Large intestine (tissue), 12 donors: ENCODE results near the gene MGAT1. TPM values are rescaled to one million over a fixed set of nuclear protein-coding genes. Genes with fewer than 3 reads are reported as not detected.

Experiments
- DNase-seq, 2 donors: peaks; one replicate each; pipeline versions ENCODE4 v3.0.0 to v3.0.0-alpha.2; 2013
- H3K27ac ChIP-seq: one replicate; pipeline ENCODE4 v1.5.1; 2013; ENCODE audit warnings: low read length
- H3K27me3 ChIP-seq: 2 replicates; pipeline ENCODE4 v1.6.1; 2013; ENCODE audit warnings: low read length; ENCODE audit not compliant: control insufficient read depth, insufficient read depth
- H3K36me3 ChIP-seq: 2 replicates; pipeline ENCODE4 v1.6.1; 2013; ENCODE audit warnings: low read length; ENCODE audit not compliant: control insufficient read depth, insufficient read depth
- H3K4me1 ChIP-seq: one replicate; pipeline ENCODE4 v1.6.1; 2013; ENCODE audit warnings: low read length; ENCODE audit not compliant: control insufficient read depth, insufficient read depth
- H3K4me3 ChIP-seq: one replicate; pipeline ENCODE4 v1.5.1; 2013; ENCODE audit warnings: low read length
- H3K9me3 ChIP-seq: one replicate; pipeline ENCODE4 v1.6.1; 2013; ENCODE audit warnings: mild to moderate bottlenecking, low read depth, low read length, moderate library complexity; ENCODE audit not compliant: control insufficient read depth
- WGBS: methylation state at CpG from one replicate; pipeline ENCODE4 v1.1.5; 2013; ENCODE audit warnings: low lambda C conversion rate; ENCODE audit not compliant: insufficient coverage; 5-methylcytosine and 5-hydroxymethylcytosine counted together
- long read RNA-seq, 11 donors: transcript quantifications; one replicate each; lab custom pipeline, GENCODE V29; 2026
- polyA plus RNA-seq: library from polyadenylated mRNA; unstranded; fragments of 120-200 nt; gene quantifications from one replicate; pipeline ENCODE4 v1.2.1, GENCODE V29; 2013

Gene MGAT1
- 110 TPM for polyA plus RNA-seq
- long read RNA-seq, donor 1, transcript MGAT1-203 (3 exons, 3,077 nt) = minor isoform, 6 of 33 reads
- long read RNA-seq, donor 1, transcript MGAT1-201 (2 exons, 2,761 nt) = major isoform, 10 of 33 reads
- long read RNA-seq, donor 1, partial matches to known transcripts = 12 of 33 reads
- long read RNA-seq, donor 1, other reads (novel, unspliced or antisense) = 0 of 33 reads
- long read RNA-seq, donor 2, transcript MGAT1-201 (2 exons, 2,761 nt) = major isoform, 32 of 1,047 reads
- long read RNA-seq, donor 2, transcript MGAT1-203 (3 exons, 3,077 nt) = minor isoform, 8 of 1,047 reads
- long read RNA-seq, donor 2, partial matches to known transcripts = 695 of 1,047 reads
- long read RNA-seq, donor 2, other reads (novel, unspliced or antisense) = 303 of 1,047 reads
- long read RNA-seq, donor 3, transcript MGAT1-201 (2 exons, 2,761 nt) = major isoform, 31 of 78 reads
- long read RNA-seq, donor 3, transcript MGAT1-204 (2 exons, 1,919 nt) = minor isoform, 5 of 78 reads
- long read RNA-seq, donor 3, transcript MGAT1-203 (3 exons, 3,077 nt) = minor isoform, 6 of 78 reads
- long read RNA-seq, donor 3, partial matches to known transcripts = 32 of 78 reads
- long read RNA-seq, donor 3, other reads (novel, unspliced or antisense) = 0 of 78 reads
- long read RNA-seq, donor 4, partial matches to known transcripts = 0 of 3 reads
- long read RNA-seq, donor 4, other reads (novel, unspliced or antisense) = 0 of 3 reads
- long read RNA-seq, donor 5, transcript MGAT1-201 (2 exons, 2,761 nt) = major isoform, 18 of 29 reads
- long read RNA-seq, donor 5, partial matches to known transcripts = 0 of 29 reads
- long read RNA-seq, donor 5, other reads (novel, unspliced or antisense) = 0 of 29 reads
- long read RNA-seq, donor 6, transcript MGAT1-203 (3 exons, 3,077 nt) = minor isoform, 7 of 51 reads
- long read RNA-seq, donor 6, transcript MGAT1-201 (2 exons, 2,761 nt) = major isoform, 27 of 51 reads
- long read RNA-seq, donor 6, transcript MGAT1-204 (2 exons, 1,919 nt) = minor isoform, 5 of 51 reads
- long read RNA-seq, donor 6, partial matches to known transcripts = 10 of 51 reads
- long read RNA-seq, donor 6, other reads (novel, unspliced or antisense) = 0 of 51 reads
- long read RNA-seq, donor 7, transcript MGAT1-201 (2 exons, 2,761 nt) = major isoform, 6 of 11 reads
- long read RNA-seq, donor 7, partial matches to known transcripts = 0 of 11 reads
- long read RNA-seq, donor 7, other reads (novel, unspliced or antisense) = 0 of 11 reads
- long read RNA-seq, donor 8, transcript MGAT1-203 (3 exons, 3,077 nt) = minor isoform, 8 of 52 reads
- long read RNA-seq, donor 8, transcript MGAT1-201 (2 exons, 2,761 nt) = major isoform, 19 of 52 reads
- long read RNA-seq, donor 8, partial matches to known transcripts = 19 of 52 reads
- long read RNA-seq, donor 8, other reads (novel, unspliced or antisense) = 0 of 52 reads
- long read RNA-seq, donor 9, transcript MGAT1-203 (3 exons, 3,077 nt) = minor isoform, 9 of 45 reads
- long read RNA-seq, donor 9, transcript MGAT1-201 (2 exons, 2,761 nt) = major isoform, 15 of 45 reads
- long read RNA-seq, donor 9, partial matches to known transcripts = 17 of 45 reads
- long read RNA-seq, donor 9, other reads (novel, unspliced or antisense) = 0 of 45 reads
- long read RNA-seq, donor 10, transcript MGAT1-201 (2 exons, 2,761 nt) = major isoform, 26 of 67 reads
- long read RNA-seq, donor 10, partial matches to known transcripts = 26 of 67 reads
- long read RNA-seq, donor 10, other reads (novel, unspliced or antisense) = 5 of 67 reads
- long read RNA-seq, donor 11, transcript MGAT1-201 (2 exons, 2,761 nt) = major isoform, 20 of 42 reads
- long read RNA-seq, donor 11, partial matches to known transcripts = 14 of 42 reads
- long read RNA-seq, donor 11, other reads (novel, unspliced or antisense) = 0 of 42 reads

DNA sequence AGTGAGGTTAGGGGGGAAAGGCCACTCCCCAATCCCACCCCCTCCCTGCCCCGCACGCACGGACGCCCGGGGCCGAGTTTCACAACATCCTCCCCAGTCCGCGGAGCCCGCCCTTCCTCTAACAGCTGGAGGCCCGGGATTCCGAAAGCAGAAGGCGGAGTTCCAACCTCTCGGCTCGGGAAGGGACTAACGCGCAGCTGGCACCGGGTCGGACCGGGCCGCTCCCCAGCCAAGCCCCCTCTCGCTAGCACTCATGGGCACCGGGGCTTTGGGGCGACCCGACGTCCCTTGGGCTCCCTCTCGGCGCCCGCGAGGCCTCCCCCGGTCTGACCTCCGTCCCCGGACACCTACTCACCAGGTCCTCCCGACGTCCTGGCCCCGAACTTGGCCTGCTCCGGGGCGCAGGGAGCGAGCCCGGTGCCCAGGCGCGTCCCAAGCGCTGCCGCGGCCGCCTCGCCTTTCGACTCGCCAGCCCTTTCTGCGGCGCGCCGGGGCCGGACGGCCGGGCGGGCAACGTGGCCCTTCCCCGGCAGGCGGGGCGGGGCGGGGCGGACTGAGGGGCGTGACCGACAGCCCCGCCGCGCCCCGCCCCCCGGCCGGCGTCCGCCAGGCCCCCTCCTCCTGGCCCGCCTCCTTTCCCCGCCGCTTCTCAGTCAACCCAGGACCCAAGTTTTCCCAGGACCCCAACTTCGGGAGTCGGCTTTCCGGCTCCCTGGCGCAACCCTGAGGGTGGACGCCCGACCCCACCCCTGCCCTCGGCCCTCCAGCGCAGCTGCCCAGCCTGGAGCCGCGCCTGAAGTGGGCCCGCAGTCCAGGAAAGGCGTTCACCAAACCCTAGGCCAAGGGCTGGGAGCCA, at the start of gene MGAT1:
Gene MGAT1, minus strand, starts transcription at position 482 of the 856 bp plus-strand sequence. CDS start 9,835 bp downstream, outside the sequence.
- H3K27me3 ChIP-seq = no peaks in the 10 kb centered on the region
- peak; percentile 72 to 87 for DNase-seq
- no peaks in the 10 kb centered on the region for H3K9me3 ChIP-seq
- peaks cover 61% of the 10 kb centered on the region for H3K4me1 ChIP-seq
- H3K4me3 ChIP-seq = peak within 1 kb of the TSS; percentile 81
- peak within 1 kb of the TSS; percentile 91 for H3K27ac ChIP-seq
- WGBS = no CpG with 5 or more reads among the region's 87 CpGs
- H3K36me3 ChIP-seq = peaks cover 24% of the 10 kb centered on the region

GRCh38 chr5:180850434-180851078, 48.0 kb upstream of the MGAT1 start:
- no peak for DNase-seq
- no CpG with 5 or more reads among the region's 10 CpGs for WGBS

DNA sequence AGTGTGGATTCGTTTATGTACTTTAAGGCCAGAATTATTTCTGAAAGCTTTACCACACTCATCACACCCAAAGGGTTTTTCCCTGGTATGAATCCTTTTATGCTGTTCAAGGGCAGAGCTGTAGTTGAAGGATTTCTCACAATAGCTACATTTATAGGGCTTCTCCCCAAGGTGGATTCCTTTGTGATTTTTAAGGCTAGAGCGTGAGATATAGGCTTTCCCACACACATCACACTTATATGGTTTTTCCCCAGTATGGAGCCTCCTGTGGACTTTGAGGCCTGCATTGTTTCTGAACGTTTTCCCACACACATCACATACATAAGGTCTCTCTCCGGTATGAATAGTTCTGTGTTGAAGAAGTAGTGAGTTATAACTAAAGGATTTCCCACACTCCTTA, 47.2 kb upstream of the MGAT1 start:
- H3K36me3 ChIP-seq = peaks cover 51% of the 10 kb centered on the region
- no peaks in the 10 kb centered on the region for H3K4me1 ChIP-seq
- H3K27me3 ChIP-seq = no peaks in the 10 kb centered on the region
- H3K4me3 ChIP-seq = no peak overlapping the region
- no peak overlapping the region for H3K27ac ChIP-seq
- peaks cover 33% of the 10 kb centered on the region for H3K9me3 ChIP-seq
- no peak for DNase-seq
- no CpG with 5 or more reads among the region's 4 CpGs for WGBS

More at GRCh38 chr5:180850434-180851078, 48.0 kb upstream of the MGAT1 start:
- Histone ChIP-seq H3K27ac (no peak overlapping the region), H3K27me3 (no peaks in the 10 kb centered on the region), H3K4me1 (no peaks in the 10 kb centered on the region), H3K4me3 (no peak overlapping the region), H3K36me3 (peaks cover 56% of the 10 kb centered on the region), H3K9me3 (peaks cover 34% of the 10 kb centered on the region)

DNA sequence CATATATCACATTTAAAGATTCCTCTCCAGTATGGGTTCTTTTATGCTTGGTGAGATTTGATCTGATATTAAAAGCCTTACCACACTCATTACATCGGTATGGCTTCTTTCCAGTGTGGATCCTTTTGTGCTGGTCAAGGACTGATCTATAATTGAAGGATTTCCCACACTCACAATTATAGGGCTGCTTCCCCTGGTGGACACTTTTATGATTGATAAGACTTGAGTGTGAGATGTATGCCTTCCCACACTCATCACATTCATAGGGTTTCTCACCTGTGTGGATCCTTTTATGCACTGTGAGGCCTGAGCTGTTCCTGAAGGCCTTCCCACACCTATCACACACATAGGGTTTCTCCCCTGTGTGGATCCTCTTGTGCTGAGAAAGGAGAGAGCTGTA, 46.3 kb upstream of the MGAT1 start:
- Histone ChIP-seq H3K4me3 (no peak overlapping the region), H3K27me3 (no peaks in the 10 kb centered on the region), H3K4me1 (no peaks in the 10 kb centered on the region), H3K9me3 (peaks cover 33% of the 10 kb centered on the region), H3K36me3 (peaks cover 44% of the 10 kb centered on the region), H3K27ac (no peak overlapping the region)
- no peak for DNase-seq
- no CpG with 5 or more reads among the region's 1 CpG for WGBS

DNA sequence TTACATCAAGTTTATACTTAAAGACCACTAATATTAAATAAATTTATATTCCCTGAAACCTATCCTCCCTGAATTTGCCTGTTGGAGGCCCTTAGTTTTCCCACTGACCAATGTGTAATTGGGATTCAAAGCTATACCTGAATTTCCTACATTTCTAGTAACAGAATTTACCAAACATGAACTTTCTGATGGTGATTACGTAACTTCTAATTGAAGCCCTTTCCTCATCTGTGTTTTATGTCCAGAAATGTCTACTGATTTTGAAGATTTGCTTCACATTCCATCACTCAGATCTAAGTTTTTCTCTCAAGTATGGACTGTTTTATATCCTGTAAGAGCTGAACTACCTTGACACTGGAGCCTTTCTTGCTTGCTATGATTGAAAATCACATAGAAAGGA, 45.7 kb upstream of the MGAT1 start:
- WGBS = no CpG with 5 or more reads among the region's 1 CpG

DNA sequence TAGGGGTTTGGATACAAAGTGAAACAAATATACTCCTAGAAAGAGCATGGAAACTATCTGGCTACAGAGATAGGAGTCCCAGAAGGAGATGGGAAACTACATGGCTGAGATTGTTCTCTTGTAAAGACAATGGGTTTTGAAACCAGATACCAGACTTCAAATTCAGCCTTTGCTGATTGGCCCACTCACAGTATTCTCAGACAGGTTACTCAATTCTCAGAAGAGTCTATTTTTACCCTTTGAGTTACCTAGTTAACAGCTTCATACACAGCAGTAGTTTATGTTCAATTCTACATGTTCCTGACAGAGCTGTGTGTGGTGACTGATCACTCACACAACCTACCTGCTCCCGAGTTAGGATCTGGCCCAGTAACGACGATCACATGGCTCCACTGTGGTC, 44.4 kb upstream of the MGAT1 start:
- H3K4me3 ChIP-seq = no peak overlapping the region
- H3K4me1 ChIP-seq = no peaks in the 10 kb centered on the region
- no CpG with 5 or more reads among the region's 3 CpGs for whole genome bisulfite sequencing
- H3K27me3 ChIP-seq = no peaks in the 10 kb centered on the region
- H3K36me3 ChIP-seq = peaks cover 38% of the 10 kb centered on the region
- H3K27ac ChIP-seq = no peak overlapping the region
- H3K9me3 ChIP-seq = peaks cover 33% of the 10 kb centered on the region
- no peak for DNase-seq

More for the DNA sequence above, 45.7 kb upstream of the MGAT1 start:
- Histone ChIP-seq H3K4me3 (no peak overlapping the region), H3K4me1 (no peaks in the 10 kb centered on the region), H3K36me3 (peaks cover 43% of the 10 kb centered on the region), H3K9me3 (peaks cover 33% of the 10 kb centered on the region), H3K27ac (no peak overlapping the region), H3K27me3 (no peaks in the 10 kb centered on the region)
- DNase-seq = no peak

DNA sequence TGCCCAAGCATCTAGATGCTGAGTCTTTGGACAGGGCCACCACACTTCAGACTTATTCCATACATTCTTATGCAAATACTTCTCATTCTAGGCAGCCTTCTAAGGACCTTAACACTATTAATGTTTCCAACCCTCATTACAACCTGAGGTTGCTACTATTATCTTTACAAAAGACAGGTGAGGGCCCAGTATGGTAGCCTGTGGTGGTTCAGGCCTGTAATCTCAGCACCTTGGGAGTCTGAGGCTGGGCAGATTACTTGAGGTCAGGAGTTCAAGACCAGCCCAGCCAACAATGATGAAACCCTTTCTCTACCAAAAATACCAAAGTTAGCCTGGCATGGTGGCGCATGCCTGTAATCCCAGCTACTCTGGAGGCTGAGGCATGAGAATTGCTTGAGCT, 42.3 kb upstream of the MGAT1 start:
- H3K36me3 ChIP-seq = peaks cover 18% of the 10 kb centered on the region
- no peak for DNase-seq
- H3K4me1 ChIP-seq = no peaks in the 10 kb centered on the region
- H3K9me3 ChIP-seq = peaks cover 18% of the 10 kb centered on the region
- H3K27ac ChIP-seq = no peak overlapping the region
- H3K4me3 ChIP-seq = no peak overlapping the region
- no peaks in the 10 kb centered on the region for H3K27me3 ChIP-seq
- no CpG with 5 or more reads among the region's 1 CpG for WGBS

DNA sequence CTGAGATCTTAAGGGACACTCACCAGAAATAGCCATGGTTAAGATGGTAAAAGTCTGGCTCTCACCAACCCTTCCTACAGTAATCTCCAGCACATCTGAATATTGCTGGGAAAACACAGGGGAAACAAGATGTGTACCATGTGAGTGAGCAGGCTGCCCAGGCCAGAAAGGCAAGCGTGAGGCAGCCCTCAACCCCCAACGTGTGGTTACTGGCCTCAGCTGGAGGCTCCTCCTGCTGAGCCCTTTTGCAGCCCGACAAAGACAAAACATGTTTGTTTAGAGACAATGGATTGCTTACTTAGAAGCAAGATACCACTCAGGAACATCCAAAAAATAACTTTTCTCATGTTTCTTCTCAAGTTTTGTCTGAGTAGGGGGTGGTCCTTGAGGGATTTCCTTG, 41.8 kb upstream of the MGAT1 start:
- H3K4me3 ChIP-seq = no peak overlapping the region
- H3K4me1 ChIP-seq = no peaks in the 10 kb centered on the region
- no peak for DNase-seq
- WGBS = no CpG with 5 or more reads among the region's 3 CpGs
- no peaks in the 10 kb centered on the region for H3K27me3 ChIP-seq
- peaks cover 13% of the 10 kb centered on the region for H3K36me3 ChIP-seq
- H3K27ac ChIP-seq = no peak overlapping the region
- H3K9me3 ChIP-seq = peaks cover 18% of the 10 kb centered on the region
